ENCODE measurements around the gene STAT1. TPM values are rescaled to one million over a fixed set of nuclear protein-coding genes. Genes with fewer than 3 reads are reported as not detected.

STAT1 gene
- total and polyA plus RNA-seq, 8 donors = 8.2 to 51.8 (median 24.4) TPM

DNA sequence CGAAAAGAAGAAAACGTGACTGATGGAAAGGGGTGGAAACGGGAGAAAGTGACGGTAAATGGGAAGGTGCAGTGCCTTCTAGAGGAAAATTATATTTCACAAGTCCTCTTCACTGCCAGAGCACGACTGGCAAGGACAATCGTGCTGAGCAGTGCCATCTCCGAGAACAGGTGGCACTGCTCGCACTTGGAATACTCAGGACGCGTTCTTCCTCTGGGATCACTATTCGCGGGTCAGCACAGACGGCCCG, 364 bp downstream of the STAT1 start:
- DNase-seq (no peak), FAIRE-seq (no peak), ATAC-seq (no peak)
- Histone ChIP-seq H3K4me1 (peaks cover 4 to 20% (median 6%) of the 10 kb centered on the region in 3 donors), H3K36me3 (no peaks in the 10 kb centered on the region), H3K4me3 (peak overlapping the region; percentile 85 to 94 (median 88)), H3K27ac (peak overlapping the region; percentile 63 to 95 (median 90)), H3K9me3 (no peaks in the 10 kb centered on the region), H3K27me3 (no peaks in the 10 kb centered on the region)
- WGBS, 2 donors = 0% methylated on average over 14 of the region's 14 CpGs
- TF ChIP-seq CTCF (IDR thresholded peaks at IDR 0.05) = no peak
- intact Hi-C loops (cut with DNase I) = loop anchor here in 1 of 3 donors (10.0 kb wide), 1 partner anchor 159 kb away; no protein-coding TSS in a partner anchor

GRCh38 chr2:191012845-191013681, 908 bp downstream of the STAT1 start:
- ATAC-seq (peak; percentile 20 to 29 (median 24)), FAIRE-seq (no peak)
- no peaks in the 10 kb centered on the region for H3K9me3 ChIP-seq

DNA sequence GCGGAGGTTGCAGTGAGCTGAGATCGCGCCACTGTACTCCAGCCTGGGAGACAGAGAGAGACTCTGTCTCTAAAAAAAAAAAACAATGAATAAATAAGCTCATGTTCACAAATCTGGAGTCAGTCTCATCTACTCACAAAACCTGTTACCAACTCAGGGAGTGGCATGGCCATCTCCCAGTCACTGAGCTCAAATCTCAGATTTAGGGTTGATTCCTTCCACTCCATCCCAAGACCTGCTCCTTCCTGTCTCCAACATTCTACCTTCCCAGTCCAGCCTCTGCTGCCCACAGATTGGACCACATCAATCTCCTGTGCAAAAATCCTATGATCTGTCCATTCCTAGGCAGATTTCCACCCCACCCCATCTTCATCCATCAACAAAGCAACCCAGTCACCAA, 1.6 kb downstream of the STAT1 start:
- WGBS, 2 donors = 78 to 100% methylated on average over 3 of the region's 3 CpGs
- Histone ChIP-seq H3K36me3 (peaks cover 0 to under 1% (median 0%) of the 10 kb centered on the region in 3 donors), H3K27ac (no peak overlapping the region), H3K27me3 (no peaks in the 10 kb centered on the region), H3K4me1 (peaks cover 4 to 20% (median 6%) of the 10 kb centered on the region in 3 donors), H3K9me3 (no peaks in the 10 kb centered on the region), H3K4me3 (peak overlapping the region in 2 of 4 donors; percentile 91 to 94)
- DNase-seq (no peak), ATAC-seq (no peak), FAIRE-seq (no peak)
- intact Hi-C loops (cut with DNase I) = loop anchor here in 1 of 3 donors (10.0 kb wide), 1 partner anchor 158 kb away; no protein-coding TSS in a partner anchor
- TF ChIP-seq CTCF (IDR thresholded peaks at IDR 0.05) = no peak

More at GRCh38 chr2:191012845-191013681, 908 bp downstream of the STAT1 start:
- intact Hi-C loops (cut with DNase I) = loop anchor here in 1 of 3 donors (10.0 kb wide), 1 partner anchor 158 kb away; no protein-coding TSS in a partner anchor
- Histone ChIP-seq H3K27me3 (no peaks in the 10 kb centered on the region), H3K36me3 (no peaks in the 10 kb centered on the region), H3K27ac (peak overlapping the region; percentile 63 to 95 (median 90)), H3K4me3 (peak overlapping the region; percentile 85 to 94 (median 88)), H3K4me1 (peaks cover 4 to 20% (median 6%) of the 10 kb centered on the region in 3 donors)
- DNase-seq = no peak
- WGBS, 2 donors = 14 to 20% methylated on average over 14 of the region's 14 CpGs
- TF ChIP-seq CTCF (IDR thresholded peaks at IDR 0.05) = no peak

- no peak for ATAC-seq
- TF ChIP-seq CTCF (IDR thresholded peaks at IDR 0.05) = no peak
- FAIRE-seq = no peak
- peaks cover 4 to 20% (median 6%) of the 10 kb centered on the region in 3 donors for H3K4me1 ChIP-seq
- H3K27me3 ChIP-seq = no peaks in the 10 kb centered on the region
- WGBS, 2 donors = 75 to 77% methylated on average over 14 of the region's 14 CpGs
- no peak overlapping the region for H3K27ac ChIP-seq
- intact Hi-C loops (cut with DNase I) = loop anchor here in 1 of 3 donors (10.0 kb wide), 1 partner anchor 156 kb away; no protein-coding TSS in a partner anchor
- H3K4me3 ChIP-seq = peak overlapping the region in 1 of 4 donors; percentile 91
- no peaks in the 10 kb centered on the region for H3K9me3 ChIP-seq
- no peak for DNase-seq
- H3K36me3 ChIP-seq = peaks cover 0 to 11% (median 4%) of the 10 kb centered on the region in 3 donors
Observed at GRCh38 chr2:191010887-191011885, 2.8 kb downstream of the STAT1 start.

Measured in pancreas (tissue), 10 donors.